Smooth muscle cell of the brain vasculature (primary cell): ENCODE measurements around the gene GSE1.
"Not testable (repeated sequence)": the region's sequence is repeated elsewhere in the genome, so short reads cannot be mapped to it uniquely, and the experiment has no call there.

Experiments used
- DNase-seq: peaks from one replicate; pipeline ENCODE4 v3.0.0-alpha.2; 2012; ENCODE audit warnings: low read depth, low spot score

Gene GSE1

GRCh38 chr16:85589688-85590505 lies 23.2 kb upstream of the GSE1 start:
- no peak for DNase-seq

GRCh38 chr16:85590506-85590832 lies 22.7 kb upstream of the GSE1 start:
- DNase-seq, result no peak

GRCh38 chr16:85591381-85591780 lies 21.7 kb upstream of the GSE1 start:
- no peak for DNase-seq

GRCh38 chr16:85592277-85592676 lies 20.8 kb upstream of the GSE1 start:
- not testable (repeated sequence) for DNase-seq

- no peak for DNase-seq
Measured at GRCh38 chr16:85592700-85593493, 20.2 kb upstream of the GSE1 start.

- no peak for DNase-seq
Measured at GRCh38 chr16:85593494-85594221, 19.5 kb upstream of the GSE1 start.

GRCh38 chr16:85594273-85594977 lies 18.7 kb upstream of the GSE1 start:
- no peak for DNase-seq

- no peak for DNase-seq
Measured at GRCh38 chr16:85594978-85595661, 18.0 kb upstream of the GSE1 start.

- DNase-seq, result no peak
Measured at GRCh38 chr16:85595812-85596502, 17.2 kb upstream of the GSE1 start.

- no peak for DNase-seq
Measured at GRCh38 chr16:85598141-85598540, 15.0 kb upstream of the GSE1 start.

- DNase-seq, result no peak
Measured at GRCh38 chr16:85600078-85600477, 13.0 kb upstream of the GSE1 start.

GRCh38 chr16:85600530-85601271 lies 12.4 kb upstream of the GSE1 start:
- no peak for DNase-seq

- no peak for DNase-seq
Measured at GRCh38 chr16:85601272-85601639, 11.9 kb upstream of the GSE1 start.

GRCh38 chr16:85601730-85602401 lies 11.3 kb upstream of the GSE1 start:
- no peak for DNase-seq

GRCh38 chr16:85602402-85603202 lies 10.5 kb upstream of the GSE1 start:
- no peak for DNase-seq

GRCh38 chr16:85603203-85603755 lies 9.8 kb upstream of the GSE1 start:
- DNase-seq, result no peak

GRCh38 chr16:85604145-85604705 lies 8.9 kb upstream of the GSE1 start:
- no peak for DNase-seq
